Measurements from ENCODE around the gene COL4A1.

The COL4A1 gene

DNA sequence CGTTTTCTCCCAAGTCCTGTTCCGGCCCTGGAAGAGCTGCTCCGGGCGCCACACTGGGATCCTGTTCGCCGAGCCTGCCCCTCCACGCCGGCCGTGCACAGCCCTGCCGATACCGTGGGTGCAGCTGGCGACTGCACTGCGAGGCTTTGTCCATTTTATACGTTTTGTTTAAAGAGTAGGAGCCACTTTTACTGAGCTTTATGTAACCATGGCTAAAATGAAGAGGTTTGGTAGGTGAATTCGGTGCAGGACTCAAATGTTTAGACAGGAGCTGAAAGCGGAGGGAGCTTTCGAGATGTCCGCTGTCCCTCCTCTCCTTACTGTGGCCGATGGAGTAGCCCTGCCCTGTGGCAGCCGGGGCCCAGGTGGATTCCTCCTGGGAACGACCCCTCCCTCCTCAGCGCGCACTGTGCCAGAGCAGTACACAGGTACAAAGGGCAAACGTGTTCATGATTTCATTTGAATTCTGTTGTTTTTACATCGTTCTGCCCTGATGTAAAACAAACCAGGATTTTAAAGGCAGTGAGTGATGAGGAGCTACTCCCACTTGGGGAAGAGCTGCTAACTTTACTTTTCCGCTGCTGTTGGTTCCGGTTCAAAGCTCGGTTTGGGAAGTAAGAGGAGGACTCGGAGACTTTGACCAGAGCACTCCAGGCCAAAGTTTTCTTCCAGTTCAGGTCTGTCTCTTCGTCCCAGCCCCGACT is 1.9 kb upstream of the COL4A1 start:
- Histone ChIP-seq H3K36me3 (ENCODE audit: insufficient read depth) (no peaks in the 10 kb centered on the region), H4K20me1 (ENCODE audit: insufficient read depth) (no peaks in the 10 kb centered on the region), H3K4me2 (no peak overlapping the region), H3K27ac (no peak overlapping the region), H3K4me1 (ENCODE audit: low read depth, poor library complexity, severe bottlenecking) (no peaks in the 10 kb centered on the region), H3K9ac (no peak overlapping the region), H3K4me3 (IDR thresholded peaks at IDR 0.05; ENCODE audit: insufficient read depth, low read depth, low read length) (no peak overlapping the region), H3K79me2 (ENCODE audit: insufficient read depth, low read depth) (no peaks in the 10 kb centered on the region), H2AFZ (ENCODE audit: low read depth) (no peak overlapping the region), H3K27me3 (ENCODE audit: insufficient read depth, low read depth) (no peaks in the 10 kb centered on the region)
- TF ChIP-seq CTCF (conservative IDR thresholded peaks at IDR 0.05; ENCODE audit: low read depth, low read length): no peak

GRCh38 chr13:110307767-110308655 is 1.1 kb upstream of the COL4A1 start:
- Histone ChIP-seq H3K4me3 (IDR thresholded peaks at IDR 0.05; ENCODE audit: insufficient read depth, low read depth, low read length) (no peak overlapping the region), H3K4me1 (ENCODE audit: low read depth, poor library complexity, severe bottlenecking) (no peaks in the 10 kb centered on the region), H3K79me2 (ENCODE audit: insufficient read depth, low read depth) (no peaks in the 10 kb centered on the region), H3K9ac (no peak overlapping the region), H4K20me1 (ENCODE audit: insufficient read depth) (no peaks in the 10 kb centered on the region), H3K27ac (no peak overlapping the region), H3K36me3 (ENCODE audit: insufficient read depth) (no peaks in the 10 kb centered on the region), H2AFZ (ENCODE audit: low read depth) (no peak overlapping the region), H3K4me2 (no peak overlapping the region), H3K27me3 (ENCODE audit: insufficient read depth, low read depth) (no peaks in the 10 kb centered on the region)
- TF ChIP-seq CTCF (conservative IDR thresholded peaks at IDR 0.05; ENCODE audit: low read depth, low read length): no peak

GRCh38 chr13:110306340-110306959 is 507 bp downstream of the COL4A1 start:
- TF ChIP-seq CTCF (conservative IDR thresholded peaks at IDR 0.05; ENCODE audit: low read depth, low read length): no peak
- Histone ChIP-seq H3K9ac (no peak overlapping the region), H2AFZ (ENCODE audit: low read depth) (no peak overlapping the region), H3K4me3 (IDR thresholded peaks at IDR 0.05; ENCODE audit: insufficient read depth, low read depth, low read length) (no peak overlapping the region), H3K27ac (no peak overlapping the region), H4K20me1 (ENCODE audit: insufficient read depth) (no peaks in the 10 kb centered on the region), H3K4me2 (no peak overlapping the region), H3K4me1 (ENCODE audit: low read depth, poor library complexity, severe bottlenecking) (no peaks in the 10 kb centered on the region), H3K79me2 (ENCODE audit: insufficient read depth, low read depth) (no peaks in the 10 kb centered on the region), H3K36me3 (ENCODE audit: insufficient read depth) (no peaks in the 10 kb centered on the region), H3K27me3 (ENCODE audit: insufficient read depth, low read depth) (no peaks in the 10 kb centered on the region)

DNA sequence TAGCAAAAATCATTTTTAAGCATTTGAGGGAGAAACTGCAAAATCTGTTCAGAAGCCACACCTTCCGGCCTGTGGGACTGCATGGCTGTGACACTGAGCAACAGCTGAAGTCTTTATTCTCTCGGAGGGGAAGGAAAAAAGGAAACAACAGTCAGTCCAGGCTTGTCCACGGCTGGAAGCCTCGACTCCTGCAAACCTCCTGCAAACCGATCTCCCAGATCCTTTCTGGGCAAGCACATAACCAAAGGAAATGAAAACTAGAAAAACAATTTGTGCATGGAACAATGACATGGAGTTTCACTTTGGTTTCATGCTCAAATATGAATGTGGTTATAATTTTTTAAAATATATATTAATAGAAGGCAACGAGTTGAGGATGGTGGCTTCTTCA is 1.0 kb downstream of the COL4A1 start:
- TF ChIP-seq CTCF (conservative IDR thresholded peaks at IDR 0.05; ENCODE audit: low read depth, low read length): no peak
- no peak overlapping the region for H3K4me3 ChIP-seq (IDR thresholded peaks at IDR 0.05; ENCODE audit: insufficient read depth, low read depth, low read length)
- H2AFZ ChIP-seq (ENCODE audit: low read depth): no peak overlapping the region
- no peaks in the 10 kb centered on the region for H3K27me3 ChIP-seq (ENCODE audit: insufficient read depth, low read depth)
- H4K20me1 ChIP-seq (ENCODE audit: insufficient read depth): no peaks in the 10 kb centered on the region
- no peak overlapping the region for H3K27ac ChIP-seq
- no peaks in the 10 kb centered on the region for H3K36me3 ChIP-seq (ENCODE audit: insufficient read depth)
- H3K4me2 ChIP-seq: no peak overlapping the region
- H3K9ac ChIP-seq: no peak overlapping the region
- H3K79me2 ChIP-seq (ENCODE audit: insufficient read depth, low read depth): no peaks in the 10 kb centered on the region
- no peaks in the 10 kb centered on the region for H3K4me1 ChIP-seq (ENCODE audit: low read depth, poor library complexity, severe bottlenecking)
